Limb (tissue), 2 donors: ENCODE measurements around the gene UBAC2.

ENCODE experiments used
- DNase-seq, 2 donors: peaks; one replicate each; pipeline ENCODE4 v3.0.0-alpha.2; 2016; ENCODE audit errors: extremely low spot score in 2 of 2

UBAC2 gene

DNA sequence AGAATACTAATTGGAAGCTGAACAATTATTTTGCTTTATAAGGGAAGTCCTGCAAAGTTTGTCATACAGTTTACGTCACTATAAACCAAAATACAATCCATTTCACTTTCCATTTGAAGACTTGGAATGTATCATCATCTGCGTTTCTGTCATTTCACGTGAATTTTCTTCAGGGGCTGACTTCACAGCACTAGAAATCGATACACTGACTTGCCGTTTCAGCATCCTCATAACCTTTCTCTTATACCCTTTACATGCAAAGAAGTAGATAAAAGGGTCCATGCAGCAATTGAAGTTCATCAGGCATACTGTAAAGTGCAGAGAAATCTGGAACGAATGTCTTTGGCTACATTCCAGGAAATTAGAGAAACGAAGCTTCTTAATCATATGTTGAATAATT is 94.3 kb downstream of the UBAC2 start:
- DNase-seq, result no peak

- no peak for DNase-seq
These were observed 95.0 kb downstream of the UBAC2 start for GRCh38 chr13:99295488-99296252.

GRCh38 chr13:99296398-99296797 is 95.7 kb downstream of the UBAC2 start:
- no peak for DNase-seq

GRCh38 chr13:99297331-99297730 is 96.7 kb downstream of the UBAC2 start:
- no peak for DNase-seq

- no peak for DNase-seq
These were observed 97.4 kb downstream of the UBAC2 start for GRCh38 chr13:99298056-99298455.

- no peak for DNase-seq
These were observed 98.7 kb downstream of the UBAC2 start for GRCh38 chr13:99299256-99299919.

- DNase-seq, result no peak
These were observed 99.3 kb downstream of the UBAC2 start for GRCh38 chr13:99299920-99300341.

GRCh38 chr13:99301056-99301838 is 100.6 kb downstream of the UBAC2 start:
- no peak for DNase-seq

GRCh38 chr13:99301913-99302636 is 101.4 kb downstream of the UBAC2 start:
- no peak for DNase-seq

DNA sequence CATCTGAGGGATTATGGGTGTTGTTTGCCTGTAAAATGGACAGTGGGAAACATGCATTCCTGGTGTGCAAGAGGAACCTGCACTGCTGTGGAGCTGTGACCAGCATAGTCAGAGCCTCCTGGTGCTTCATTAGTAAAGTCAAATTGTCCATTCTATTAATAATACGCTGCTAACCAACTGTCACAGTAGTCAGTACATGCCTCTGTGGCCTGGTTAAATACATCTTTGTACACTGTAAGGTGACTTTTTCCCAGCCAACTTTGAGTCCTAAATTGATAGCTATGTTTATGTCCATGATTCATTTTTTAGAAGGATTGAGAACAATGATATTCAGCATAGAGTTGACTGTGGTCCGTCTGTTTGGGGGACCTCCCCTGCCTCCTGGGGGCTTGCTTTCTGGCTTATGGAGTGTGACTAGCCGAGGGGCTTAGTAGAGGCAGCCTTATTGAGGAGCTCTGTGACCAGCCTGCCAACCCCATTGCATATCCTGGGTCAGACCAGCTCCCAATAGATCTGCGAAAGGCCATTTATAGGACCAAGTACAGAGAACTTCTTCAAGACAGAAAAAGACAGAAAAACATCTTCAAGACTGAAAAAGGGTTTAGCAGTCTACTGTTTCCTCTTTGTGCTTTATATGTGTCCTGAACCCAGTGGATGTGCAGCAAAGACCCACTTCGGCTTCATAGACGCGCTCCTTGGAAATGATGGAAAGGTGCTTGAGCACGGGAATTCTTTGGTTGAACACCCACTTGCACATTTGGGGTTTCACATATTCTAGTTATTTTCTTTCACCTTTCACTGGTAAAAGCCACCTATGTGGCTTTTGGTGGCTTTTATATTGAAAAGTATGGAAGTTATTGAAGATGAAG is 102.2 kb downstream of the UBAC2 start:
- no peak for DNase-seq

DNA sequence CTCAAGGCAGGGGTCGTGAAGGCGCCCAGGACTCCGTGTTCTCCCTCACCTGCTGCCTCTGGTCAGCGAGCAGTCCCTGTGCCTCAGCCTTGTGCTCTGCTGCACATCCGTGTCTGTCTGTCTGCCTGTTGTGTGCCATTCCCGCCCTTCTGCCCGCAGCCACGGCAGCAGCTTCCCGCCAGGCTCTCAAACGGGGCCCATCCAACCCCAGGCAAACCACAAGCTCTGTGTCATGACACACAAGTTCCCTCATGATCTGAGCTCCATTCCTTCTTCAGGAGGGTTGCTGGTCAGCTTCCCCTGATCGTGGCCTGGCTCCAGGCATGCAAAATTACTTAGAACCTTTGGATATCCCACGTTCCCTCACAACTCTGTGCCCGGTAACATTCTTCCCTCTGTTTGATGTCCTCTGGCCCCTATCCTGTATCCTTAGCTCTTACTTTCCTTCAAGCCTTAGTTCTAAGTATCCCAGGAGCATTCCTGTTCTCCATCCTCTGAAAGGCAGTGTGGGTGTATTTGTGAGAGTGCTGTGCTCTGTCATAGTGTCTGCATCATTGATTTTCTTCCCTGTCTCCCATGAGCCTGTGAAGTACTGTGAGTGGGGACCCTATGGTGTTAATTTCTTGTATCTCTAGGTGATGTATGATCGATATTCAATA is 103.3 kb downstream of the UBAC2 start:
- DNase-seq, result no peak

DNA sequence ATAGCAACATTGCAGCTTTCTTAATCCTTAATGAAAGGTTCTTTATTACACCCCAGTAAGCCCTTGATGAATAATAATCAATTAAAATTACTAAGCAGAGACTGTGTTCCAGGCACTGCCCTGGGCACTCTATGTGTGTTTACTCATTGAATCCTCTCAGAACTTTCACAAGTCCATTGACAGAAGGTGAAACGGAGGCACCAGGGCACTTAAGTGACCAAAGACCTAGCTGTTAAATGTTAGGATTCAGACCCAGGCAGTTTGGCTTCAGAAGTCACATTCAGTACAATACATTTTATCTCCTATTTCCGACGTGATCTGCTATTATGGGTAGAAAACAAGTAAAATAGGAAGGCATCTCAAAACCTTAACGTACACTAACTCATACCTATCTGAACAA is 103.9 kb downstream of the UBAC2 start:
- DNase-seq, result no peak

GRCh38 chr13:99305158-99305557 is 104.5 kb downstream of the UBAC2 start:
- DNase-seq, result no peak

DNA sequence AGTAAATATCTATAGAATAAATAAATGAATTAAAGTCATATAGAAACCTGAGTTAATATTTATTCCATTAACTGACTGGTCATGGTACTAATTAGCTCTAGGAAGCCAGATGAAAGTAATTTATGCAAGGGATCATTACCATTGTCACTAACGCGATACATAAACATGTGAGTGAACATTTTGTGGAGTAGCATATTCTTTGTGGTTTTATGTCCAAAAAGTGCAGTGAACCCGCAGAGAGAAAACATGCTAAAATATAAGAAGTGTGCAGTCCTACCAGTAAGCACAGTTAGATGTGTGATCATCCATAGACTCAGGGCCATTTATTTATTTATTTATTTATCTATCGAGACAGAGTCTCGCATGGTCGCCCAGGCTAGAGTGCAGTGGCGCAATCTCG is 104.9 kb downstream of the UBAC2 start:
- no peak for DNase-seq

GRCh38 chr13:99307247-99307646 is 106.6 kb downstream of the UBAC2 start, which contains the start of gene GPR183:
Gene GPR183 (minus strand): TSS chr13:99307399. CDS start chr13:99296145, 11,254 bp downstream.
- no peak for DNase-seq

- DNase-seq, result no peak
These were observed 107.1 kb downstream of the UBAC2 start for GRCh38 chr13:99307648-99308339.

DNA sequence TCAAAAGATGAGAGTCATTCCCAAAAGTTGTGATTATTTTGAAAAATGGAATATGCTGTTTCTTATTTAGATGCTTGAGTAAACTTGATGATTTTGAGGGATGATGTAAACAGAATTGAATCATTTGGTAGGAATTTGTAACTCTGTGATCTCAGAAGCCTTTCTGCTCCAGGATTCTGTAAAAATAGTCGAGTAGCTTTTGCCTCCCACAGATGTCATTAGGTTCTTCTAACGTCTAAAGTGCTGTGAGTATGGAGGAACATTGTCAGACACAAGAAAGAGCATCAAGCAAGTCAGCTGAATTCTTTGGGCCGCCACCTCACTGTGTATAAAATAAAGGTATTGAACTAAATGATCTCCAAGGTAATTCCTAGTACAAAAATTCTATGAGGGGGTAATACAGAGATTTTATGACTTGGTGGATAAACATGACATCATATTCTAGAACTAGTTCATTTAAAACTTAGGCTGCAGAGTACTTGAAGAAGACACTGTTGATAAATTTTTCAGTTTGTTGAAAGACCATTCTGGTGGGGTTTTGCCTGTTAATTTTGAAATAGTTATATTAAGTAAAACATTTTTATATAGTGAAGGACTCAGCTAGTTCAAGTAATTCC is 107.9 kb downstream of the UBAC2 start:
- DNase-seq, result no peak

DNA sequence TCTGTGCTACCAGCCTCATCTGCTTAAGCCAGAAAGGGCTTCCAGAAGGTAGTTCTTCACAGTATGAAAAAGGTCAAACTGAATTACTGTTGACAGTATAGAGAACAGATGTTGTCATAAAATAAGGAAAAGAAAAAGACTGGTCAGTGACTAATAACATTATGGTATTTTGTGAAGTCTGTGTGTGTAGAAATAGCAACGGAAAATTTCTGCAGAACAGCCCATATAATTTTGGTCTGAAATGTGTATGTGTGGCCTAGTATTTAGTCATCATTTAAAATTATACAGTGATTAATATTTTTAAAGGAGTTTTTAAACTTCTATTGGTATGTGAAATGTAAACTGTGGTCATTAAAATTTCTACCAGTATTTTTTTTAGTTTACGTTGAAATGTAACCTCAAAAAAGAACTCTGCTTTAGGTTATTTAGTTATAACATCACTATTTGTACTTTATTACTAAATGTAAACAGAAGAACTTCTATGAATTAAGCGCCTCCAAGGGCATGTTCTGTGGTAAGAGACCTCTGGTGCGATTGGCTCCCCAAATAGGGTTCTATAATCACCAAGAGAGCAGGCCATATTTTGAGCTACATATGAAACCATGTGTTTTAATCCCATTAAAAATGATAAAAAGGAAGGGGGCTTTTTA is 109.9 kb downstream of the UBAC2 start:
- DNase-seq, result no peak
